Nephron progenitor cell (in vitro differentiated cells): Measurements from ENCODE around the gene RAD51B.

Source experiments
- DNase-seq: peaks from one replicate; pipeline ENCODE4 v3.0.0; 2021
- H3K27ac Mint-ChIP-seq: 2 replicates; pipeline ENCODE4 v1.8.0; 2021; ENCODE audit warnings: mild to moderate bottlenecking, moderate library complexity, mixed read lengths
- H3K27me3 Mint-ChIP-seq: 2 replicates; pipeline ENCODE4 v1.8.0; 2021; ENCODE audit warnings: mild to moderate bottlenecking, low read depth, mixed read lengths; ENCODE audit not compliant: poor library complexity
- H3K36me3 Mint-ChIP-seq: 2 replicates; pipeline ENCODE4 v1.8.0; 2021; ENCODE audit warnings: low read depth, mixed read lengths
- H3K4me1 Mint-ChIP-seq: 2 replicates; pipeline ENCODE4 v1.8.0; 2021; ENCODE audit warnings: mixed read lengths
- H3K4me3 Mint-ChIP-seq: 2 replicates; pipeline ENCODE4 v1.8.0; 2021; ENCODE audit warnings: mild to moderate bottlenecking, moderate library complexity, mixed read lengths
- H3K9me3 Mint-ChIP-seq: 2 replicates; pipeline ENCODE4 v1.8.0; 2021; ENCODE audit warnings: mild to moderate bottlenecking, moderate library complexity, mixed read lengths
- CTCF ChIP-seq: fragments of 200-600 bp; sonication (generic); IDR thresholded peaks from 2 replicates; pipeline ENCODE4 v1.5.0; 2021; ENCODE audit warnings: antibody characterized with exemption

The RAD51B gene

GRCh38 chr14:68730811-68731425 is 911.3 kb downstream of the RAD51B start:
- no peak overlapping the region for H3K4me3 Mint-ChIP-seq
- H3K27me3 Mint-ChIP-seq = peaks cover 4% of the 10 kb centered on the region
- no peak for TF ChIP-seq CTCF
- H3K9me3 Mint-ChIP-seq = no peaks in the 10 kb centered on the region
- H3K4me1 Mint-ChIP-seq = peaks cover 77% of the 10 kb centered on the region
- peak overlapping the region; percentile 91 for H3K27ac Mint-ChIP-seq
- H3K36me3 Mint-ChIP-seq = no peaks in the 10 kb centered on the region
- DNase-seq = peak; percentile 26

GRCh38 chr14:68733086-68733914 is 913.7 kb downstream of the RAD51B start:
- Mint-ChIP-seq H3K27ac (no peak overlapping the region), H3K4me1 (peaks cover 85% of the 10 kb centered on the region), H3K9me3 (no peaks in the 10 kb centered on the region), H3K4me3 (no peak overlapping the region), H3K36me3 (no peaks in the 10 kb centered on the region), H3K27me3 (peaks cover 4% of the 10 kb centered on the region)
- no peak for DNase-seq
- TF ChIP-seq CTCF = no peak

GRCh38 chr14:68734231-68734732 is 914.7 kb downstream of the RAD51B start:
- H3K4me3 Mint-ChIP-seq = no peak overlapping the region
- DNase-seq = no peak
- TF ChIP-seq CTCF = no peak
- H3K36me3 Mint-ChIP-seq = no peaks in the 10 kb centered on the region
- H3K9me3 Mint-ChIP-seq = no peaks in the 10 kb centered on the region
- no peak overlapping the region for H3K27ac Mint-ChIP-seq
- peaks cover 6% of the 10 kb centered on the region for H3K27me3 Mint-ChIP-seq
- peaks cover 85% of the 10 kb centered on the region for H3K4me1 Mint-ChIP-seq

- H3K4me1 Mint-ChIP-seq = peaks cover 73% of the 10 kb centered on the region
- no peak for DNase-seq
- peaks cover 8% of the 10 kb centered on the region for H3K9me3 Mint-ChIP-seq
- TF ChIP-seq CTCF = no peak
- H3K36me3 Mint-ChIP-seq = peaks cover 7% of the 10 kb centered on the region
- no peak overlapping the region for H3K4me3 Mint-ChIP-seq
- H3K27ac Mint-ChIP-seq = peak overlapping the region; percentile 36
- peaks cover 6% of the 10 kb centered on the region for H3K27me3 Mint-ChIP-seq
Observed at GRCh38 chr14:68735856-68736255, 916.3 kb downstream of the RAD51B start.

GRCh38 chr14:68736471-68736871 is 916.9 kb downstream of the RAD51B start:
- Mint-ChIP-seq H3K4me1 (peaks cover 67% of the 10 kb centered on the region), H3K27ac (peak overlapping the region; percentile 36), H3K9me3 (peaks cover 14% of the 10 kb centered on the region), H3K36me3 (peaks cover 7% of the 10 kb centered on the region), H3K4me3 (no peak overlapping the region), H3K27me3 (peaks cover 6% of the 10 kb centered on the region)
- DNase-seq = peak; percentile 21
- no peak for TF ChIP-seq CTCF
